Right renal cortex interstitium (tissue), 3 donors: Measurements from ENCODE around the gene CD207. TPM values are rescaled to one million over a fixed set of nuclear protein-coding genes. Genes with fewer than 3 reads are reported as not detected.

ENCODE experiments used
- DNase-seq, 3 donors: peaks; one replicate each; pipeline ENCODE4 v3.0.0-alpha.2; 2013; ENCODE audit warnings: low read depth in 3 of 3, low spot score in 2 of 3
- polyA plus RNA-seq, 3 donors: library from polyadenylated mRNA; unstranded; fragments of 120-200 nt; gene quantifications; one replicate each; pipeline ENCODE4 v1.2.1, GENCODE V29; 2013; ENCODE audit not compliant: insufficient read length in 3 of 3

The CD207 gene
- polyA plus RNA-seq, 3 donors, result 0.07 to 0.18 (median 0.08) TPM

- DNase-seq, result no peak
These were observed 39.4 kb downstream of the CD207 start for GRCh38 chr2:70796262-70796661.

DNA sequence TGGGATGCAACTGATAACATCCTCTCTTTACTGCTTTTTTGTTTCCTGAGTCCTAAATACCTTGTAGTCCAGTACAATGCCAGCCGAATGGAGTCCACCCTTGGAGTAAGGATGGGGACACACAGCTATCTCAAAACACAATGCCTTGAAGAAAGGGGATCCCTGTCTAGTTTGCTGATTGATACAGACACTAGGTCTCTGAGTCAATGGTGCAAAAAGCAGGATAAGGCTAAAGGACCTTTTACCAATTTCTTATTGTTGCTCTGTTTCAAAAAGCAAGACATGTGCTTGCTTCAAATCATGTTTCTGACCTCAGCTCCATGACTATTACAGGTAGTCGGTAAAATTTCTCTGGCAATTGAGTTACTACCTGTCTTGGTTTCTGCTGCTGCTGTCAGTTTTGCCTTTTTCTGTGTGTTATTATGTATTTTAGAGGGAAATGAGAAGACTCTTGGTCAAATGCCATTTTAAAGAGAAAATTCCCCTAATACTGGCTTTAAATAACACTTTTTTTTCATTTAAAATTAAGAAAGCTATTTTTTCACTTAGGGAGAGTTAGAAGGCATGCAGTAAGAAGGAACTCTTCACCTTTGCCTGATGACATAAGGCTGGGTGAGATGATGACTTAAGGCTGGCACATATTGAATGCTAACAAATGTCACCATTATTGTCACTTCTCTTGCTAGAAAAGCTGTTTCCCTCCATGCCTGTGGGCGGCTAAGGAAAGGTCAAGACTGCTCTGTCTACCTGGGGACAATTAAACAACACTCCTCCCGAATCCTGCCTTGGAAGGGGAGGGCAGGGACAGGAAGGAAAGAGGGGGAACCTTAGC, 40.2 kb downstream of the CD207 start:
- no peak for DNase-seq

- DNase-seq, result no peak
These were observed 42.2 kb downstream of the CD207 start for GRCh38 chr2:70793450-70793849.

DNA sequence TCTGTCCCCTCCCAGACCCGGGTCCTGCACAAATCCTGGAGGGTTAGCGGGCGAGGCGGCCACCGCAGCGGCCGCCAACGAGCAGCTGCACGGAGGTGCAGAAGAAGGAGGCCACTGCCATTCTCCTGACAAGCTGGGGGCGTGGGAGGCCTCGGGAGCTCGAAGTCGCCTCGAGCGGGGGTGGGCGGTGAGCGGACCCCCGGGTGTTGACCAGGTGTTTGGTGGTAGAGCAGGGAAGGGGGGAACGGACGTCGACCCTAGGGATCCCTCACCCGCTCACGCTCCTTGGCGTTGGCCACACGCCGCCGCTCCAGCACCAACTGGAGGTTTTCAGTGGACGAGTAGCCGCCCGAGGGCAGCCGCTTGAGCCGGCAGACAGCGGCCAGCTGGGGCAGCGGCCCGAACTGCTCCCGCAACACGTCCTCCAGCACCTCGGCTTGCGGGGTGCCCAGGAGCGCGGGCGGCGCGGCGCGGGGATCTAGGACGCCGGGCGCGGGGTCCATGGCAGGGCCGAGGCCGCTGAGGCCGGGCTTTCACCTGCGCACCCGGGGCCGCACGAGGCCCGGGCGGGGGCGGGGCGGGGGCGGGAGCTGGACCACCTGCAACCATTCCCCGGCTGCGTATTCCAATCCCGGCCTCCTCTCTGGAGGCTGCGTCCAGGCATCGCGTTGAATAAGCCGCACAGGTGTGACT, 45.3 kb downstream of the CD207 start, which contains the start of gene FIGLA:
FIGLA (minus strand) TSS at position 508 of the 693 bp plus-strand sequence; CDS start at position 503, 5 bp downstream.
- DNase-seq, result no peak

DNA sequence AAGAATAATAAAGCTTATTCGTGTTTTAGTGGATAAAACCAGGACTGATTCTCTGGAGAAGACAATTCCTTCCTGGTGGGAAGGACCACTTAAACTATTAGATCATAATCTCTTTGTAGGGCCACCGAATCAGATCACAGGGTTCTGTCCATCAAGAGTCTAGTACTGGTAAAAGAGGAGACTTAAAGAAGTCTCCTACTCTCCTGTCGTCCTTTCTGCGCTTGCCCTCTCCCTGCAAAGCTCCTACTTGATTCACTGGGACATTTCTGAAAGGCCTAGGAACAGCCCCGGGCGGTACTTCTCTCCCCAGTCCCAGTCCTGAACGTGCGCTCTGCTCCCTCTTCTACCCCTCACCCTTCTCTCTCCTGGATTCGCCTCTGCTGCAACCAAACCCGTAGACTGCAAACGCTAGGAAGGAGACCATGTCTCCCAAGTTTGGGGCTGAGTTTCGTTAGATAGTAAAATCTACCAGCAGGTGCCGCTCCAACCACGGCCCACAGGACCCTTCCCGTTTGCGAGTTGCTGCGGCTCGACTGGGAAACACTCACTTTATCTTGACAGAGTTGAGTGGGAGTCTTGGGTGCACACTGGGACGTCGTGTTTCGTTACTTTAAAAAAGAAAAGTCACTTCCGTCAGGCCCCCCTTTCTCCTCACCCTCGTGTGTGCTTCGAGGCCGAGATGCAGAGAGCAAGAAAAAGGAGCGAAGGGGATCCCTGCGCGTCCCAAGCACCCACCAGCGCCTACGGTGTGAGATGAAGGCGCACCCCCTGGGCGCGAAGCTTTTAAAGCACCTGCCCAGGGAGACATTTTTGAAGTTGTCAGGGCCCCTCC, 46.1 kb downstream of the CD207 start:
- peak in 2 of 3 donors; percentile 44 to 55 for DNase-seq

- no peak for DNase-seq
These were observed 50.3 kb downstream of the CD207 start for GRCh38 chr2:70785137-70785911.

DNA sequence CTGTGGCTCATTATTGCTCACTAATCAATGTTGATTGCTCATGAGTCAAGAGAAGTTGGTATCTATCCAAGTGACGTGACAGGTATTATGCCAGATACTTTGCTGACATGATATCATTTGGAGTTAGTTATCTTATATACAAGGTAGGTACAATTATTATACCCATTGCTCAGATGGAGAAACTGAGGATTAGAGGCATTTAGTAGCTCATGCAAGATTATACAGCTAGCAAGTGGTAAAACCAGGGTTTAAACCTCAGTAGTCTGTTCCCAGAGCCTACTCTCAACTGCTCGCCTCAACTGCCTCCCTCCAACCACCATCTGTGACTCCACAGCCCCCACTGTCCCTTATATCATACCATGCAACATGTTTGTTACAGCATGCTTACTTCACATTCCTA, 51.3 kb downstream of the CD207 start:
- no peak for DNase-seq

Other genes starting within 250 kb of the CD207 start
- 1 to 10 TPM; 5.5 to 5.7 (median 5.6) TPM for gene ADD2, start 67.6 kb downstream of the CD207 start, polyA plus RNA-seq
- not detected for gene FIGLA, start 45.2 kb downstream of the CD207 start, polyA plus RNA-seq
- under 1 TPM in 1 of 3 donors, not detected in 2; 0.08 TPM for gene CLEC4F, start 15.2 kb downstream of the CD207 start, polyA plus RNA-seq
- 1 to 10 TPM in 1 of 3 donors, under 1 TPM in 2; 0.17 to 1.5 (median 0.67) TPM for gene VAX2, start 64.8 kb upstream of the CD207 start, polyA plus RNA-seq
- gene ATP6V1B1, start 100.1 kb upstream of the CD207 start, polyA plus RNA-seq, result 10 to 100 TPM; 58.0 to 68.8 (median 67.3) TPM
- 1 to 10 TPM in 1 of 3 donors, under 1 TPM in 2; 0.37 to 1.1 (median 0.49) TPM for gene ANKRD53, start 142.8 kb upstream of the CD207 start, polyA plus RNA-seq
- 10 to 100 TPM; 52.6 to 55.6 (median 53.4) TPM for gene TEX261, start 159.1 kb upstream of the CD207 start, polyA plus RNA-seq
- gene NAGK, start 232.8 kb upstream of the CD207 start, polyA plus RNA-seq, result 10 to 100 TPM; 80.8 to 84.3 (median 81.2) TPM